Chondrocyte (in vitro differentiated cells): ENCODE data around the gene SLC49A4. TPM values are rescaled to one million over a fixed set of nuclear protein-coding genes. Genes with fewer than 3 reads are reported as not detected.

Experiments used
- DNase-seq: peaks from one replicate; pipeline ENCODE4 v3.0.0; 2021; ENCODE audit warnings: mixed read lengths, low spot score
- H3K27ac Mint-ChIP-seq: one replicate; pipeline ENCODE4 v1.8.0; 2021; ENCODE audit warnings: mild to moderate bottlenecking, moderate library complexity, mixed read lengths; ENCODE audit not compliant: unreplicated experiment
- H3K27me3 Mint-ChIP-seq: 2 replicates; pipeline ENCODE4 v1.8.0; 2021; ENCODE audit warnings: low read depth, mixed read lengths
- H3K36me3 Mint-ChIP-seq: 2 replicates; pipeline ENCODE4 v1.8.0; 2021; ENCODE audit warnings: low read depth, mixed read lengths
- H3K4me1 Mint-ChIP-seq: 2 replicates; pipeline ENCODE4 v1.8.0; 2021; ENCODE audit warnings: low read depth, mild to moderate bottlenecking, mixed read lengths
- H3K4me3 Mint-ChIP-seq: one replicate; pipeline ENCODE4 v1.8.0; 2021; ENCODE audit warnings: mild to moderate bottlenecking, moderate library complexity, mixed read lengths; ENCODE audit not compliant: unreplicated experiment
- H3K9me3 Mint-ChIP-seq: 2 replicates; pipeline ENCODE4 v1.8.0; 2021; ENCODE audit warnings: low read depth, mixed read lengths
- CTCF ChIP-seq: fragments of 200-600 bp; sonication (generic); IDR thresholded peaks from 2 replicates; pipeline ENCODE4 v1.5.0; 2021; ENCODE audit warnings: antibody characterized with exemption, mild to moderate bottlenecking, moderate library complexity
- total RNA-seq: library from RNA; stranded (reverse); gene quantifications from 3 replicates; pipeline ENCODE4 v1.2.1, GENCODE V29; 2021

SLC49A4 gene
- total RNA-seq, 1 donor from 2014 or later: 15.1 TPM

- DNase-seq: no peak
- no peaks in the 10 kb centered on the region for H3K4me1 Mint-ChIP-seq
- no peak overlapping the region for H3K27ac Mint-ChIP-seq
- peak; percentile 83 for TF ChIP-seq CTCF
- H3K9me3 Mint-ChIP-seq: no peaks in the 10 kb centered on the region
- H3K4me3 Mint-ChIP-seq: no peak overlapping the region
- H3K36me3 Mint-ChIP-seq: peaks cover 7% of the 10 kb centered on the region
- H3K27me3 Mint-ChIP-seq: no peaks in the 10 kb centered on the region
These were observed 63.5 kb downstream of the SLC49A4 start for GRCh38 chr3:122858373-122858772.

- H3K9me3 Mint-ChIP-seq: no peaks in the 10 kb centered on the region
- no peak for TF ChIP-seq CTCF
These were observed 64.3 kb downstream of the SLC49A4 start for GRCh38 chr3:122859021-122859805.

GRCh38 chr3:122862381-122862780 is 67.5 kb downstream of the SLC49A4 start:
- no peak overlapping the region for H3K4me3 Mint-ChIP-seq
- H3K36me3 Mint-ChIP-seq: peaks cover 7% of the 10 kb centered on the region
- TF ChIP-seq CTCF: no peak
- DNase-seq: no peak
- peaks cover 6% of the 10 kb centered on the region for H3K4me1 Mint-ChIP-seq
- H3K27ac Mint-ChIP-seq: no peak overlapping the region
- H3K9me3 Mint-ChIP-seq: no peaks in the 10 kb centered on the region
- no peaks in the 10 kb centered on the region for H3K27me3 Mint-ChIP-seq

More at GRCh38 chr3:122859021-122859805, 64.3 kb downstream of the SLC49A4 start:
- Mint-ChIP-seq H3K27me3 (no peaks in the 10 kb centered on the region), H3K4me1 (peaks cover under 1% of the 10 kb centered on the region), H3K27ac (no peak overlapping the region), H3K36me3 (peaks cover 7% of the 10 kb centered on the region), H3K4me3 (no peak overlapping the region)
- no peak for DNase-seq

GRCh38 chr3:122864498-122864897 is 69.6 kb downstream of the SLC49A4 start:
- H3K36me3 Mint-ChIP-seq: peaks cover 7% of the 10 kb centered on the region
- no peaks in the 10 kb centered on the region for H3K9me3 Mint-ChIP-seq
- no peak overlapping the region for H3K4me3 Mint-ChIP-seq
- no peak overlapping the region for H3K27ac Mint-ChIP-seq
- peaks cover 6% of the 10 kb centered on the region for H3K4me1 Mint-ChIP-seq
- TF ChIP-seq CTCF: no peak
- no peak for DNase-seq
- H3K27me3 Mint-ChIP-seq: no peaks in the 10 kb centered on the region

- no peaks in the 10 kb centered on the region for H3K9me3 Mint-ChIP-seq
- H3K4me3 Mint-ChIP-seq: no peak overlapping the region
- no peak for DNase-seq
- H3K27ac Mint-ChIP-seq: no peak overlapping the region
- H3K36me3 Mint-ChIP-seq: peaks cover 4% of the 10 kb centered on the region
- H3K4me1 Mint-ChIP-seq: peaks cover 13% of the 10 kb centered on the region
- no peaks in the 10 kb centered on the region for H3K27me3 Mint-ChIP-seq
- no peak for TF ChIP-seq CTCF
These were observed 73.5 kb downstream of the SLC49A4 start for GRCh38 chr3:122868322-122868721.
